ENCODE results near the gene KIF26A.

KIF26A gene

GRCh38 chr14:104201496-104201895, 63.1 kb downstream of the KIF26A start:
- Histone ChIP-seq H3K27ac (no peak overlapping the region), H3K4me3 (ENCODE audit: low read depth, low read length) (no peak overlapping the region), H3K36me3 (replicated peaks) (no peaks in the 10 kb centered on the region), H3K27me3 (replicated peaks) (no peaks in the 10 kb centered on the region)
- TF ChIP-seq CTCF (IDR thresholded peaks at IDR 0.05; ENCODE audit: low read depth, low read length, missing control alignments) = no peak
- in situ Hi-C loops (cut with HindIII; ENCODE audit: low pct_ligation_motif_present, low sequenced_read_pairs) = no loop called here
- no peak for DNase-seq

GRCh38 chr14:104202259-104203070, 64.1 kb downstream of the KIF26A start:
- H3K36me3 ChIP-seq (replicated peaks) = no peaks in the 10 kb centered on the region

GRCh38 chr14:104203071-104203425, 64.7 kb downstream of the KIF26A start:
- no peak overlapping the region for H3K4me3 ChIP-seq (ENCODE audit: low read depth, low read length)
- no peaks in the 10 kb centered on the region for H3K36me3 ChIP-seq (replicated peaks)
- no peak for TF ChIP-seq CTCF (IDR thresholded peaks at IDR 0.05; ENCODE audit: low read depth, low read length, missing control alignments)
- in situ Hi-C loops (cut with HindIII; ENCODE audit: low pct_ligation_motif_present, low sequenced_read_pairs) = no loop called here
- H3K27me3 ChIP-seq (replicated peaks) = no peaks in the 10 kb centered on the region
- no peak for DNase-seq
- no peak overlapping the region for H3K27ac ChIP-seq

More at GRCh38 chr14:104202259-104203070, 64.1 kb downstream of the KIF26A start:
- Histone ChIP-seq H3K27ac (no peak overlapping the region), H3K27me3 (replicated peaks) (no peaks in the 10 kb centered on the region), H3K4me3 (ENCODE audit: low read depth, low read length) (no peak overlapping the region)
- in situ Hi-C loops (cut with HindIII; ENCODE audit: low pct_ligation_motif_present, low sequenced_read_pairs) = no loop called here
- no peak for TF ChIP-seq CTCF (IDR thresholded peaks at IDR 0.05; ENCODE audit: low read depth, low read length, missing control alignments)
- DNase-seq = no peak

GRCh38 chr14:104204660-104205149, 66.3 kb downstream of the KIF26A start:
- Histone ChIP-seq H3K27me3 (replicated peaks) (no peaks in the 10 kb centered on the region), H3K4me3 (ENCODE audit: low read depth, low read length) (no peak overlapping the region), H3K36me3 (replicated peaks) (no peaks in the 10 kb centered on the region), H3K27ac (no peak overlapping the region)
- TF ChIP-seq CTCF (IDR thresholded peaks at IDR 0.05; ENCODE audit: low read depth, low read length, missing control alignments) = no peak
- DNase-seq = no peak
- in situ Hi-C loops (cut with HindIII; ENCODE audit: low pct_ligation_motif_present, low sequenced_read_pairs) = no loop called here

GRCh38 chr14:104205781-104206180, 67.4 kb downstream of the KIF26A start:
- no peak for TF ChIP-seq CTCF (IDR thresholded peaks at IDR 0.05; ENCODE audit: low read depth, low read length, missing control alignments)
- Histone ChIP-seq H3K27me3 (replicated peaks) (no peaks in the 10 kb centered on the region), H3K36me3 (replicated peaks) (no peaks in the 10 kb centered on the region), H3K4me3 (ENCODE audit: low read depth, low read length) (no peak overlapping the region), H3K27ac (no peak overlapping the region)
- in situ Hi-C loops (cut with HindIII; ENCODE audit: low pct_ligation_motif_present, low sequenced_read_pairs) = no loop called here
- DNase-seq = no peak

Measured in brain microvascular endothelial cell (primary cell).